ENCODE data around the gene PRCC. TPM values are rescaled to one million over a fixed set of nuclear protein-coding genes. Genes with fewer than 3 reads are reported as not detected.

PRCC gene
- total and polyA plus RNA-seq, 2 of the 8 experiments (the other 6 are each of a cell fraction or from before 2014, with no cell fraction given), result 95.2 to 115 TPM

- Histone ChIP-seq H3K9ac (replicated peaks in 1 of 4; ENCODE audit: extremely low read depth in 1 of 4, low read depth in 3 of 4, low read length in 3 of 4) (peak overlapping the region; percentile 80 to 97 (median 96)), H2BK120ac (replicated peaks; ENCODE audit: low read depth, low read length) (peak overlapping the region; percentile 41), H3K27ac (ENCODE audit: low read depth, low read length) (peak overlapping the region; percentile 85), H3K4me2 (ENCODE audit: insufficient read depth in 1 of 2, low read depth in 2 of 2, low read length in 2 of 2) (peak overlapping the region; percentile 63 to 91), H3K79me2 (ENCODE audit: control insufficient read depth in 1 of 2, insufficient read depth in 2 of 2, low read length in 2 of 2) (peaks cover 23 to 54% of the 10 kb centered on the region in 2 experiments), H4K91ac (replicated peaks; ENCODE audit: insufficient read length, low read length) (peak overlapping the region; percentile 89), H2BK15ac (ENCODE audit: low read length) (peak overlapping the region; percentile 82; the same call in 1 of the 2 replicates), H2AK5ac (ENCODE audit: low read depth, low read length) (no peak overlapping the region), H3K14ac (ENCODE audit: insufficient read length) (peak overlapping the region; percentile 35), H3K79me1 (ENCODE audit: low read depth, low read length) (peaks cover 11% of the 10 kb centered on the region), H3K4me1 (replicated peaks in 1 of 4; ENCODE audit: control insufficient read depth in 3 of 4, insufficient read depth in 4 of 4, low read length in 3 of 4) (peaks cover 24 to 36% (median 27%) of the 10 kb centered on the region in 4 experiments), H3K9me3 (ENCODE audit: insufficient read depth in 2 of 2, low read depth in 1 of 2, low read length in 1 of 2) (no peaks in the 10 kb centered on the region), H2AFZ (ENCODE audit: low read length) (peak overlapping the region; percentile 59; the same call in 1 of the 2 replicates), H2BK20ac (ENCODE audit: low read length) (no peak overlapping the region), H3K23ac (ENCODE audit: insufficient read length) (no peak overlapping the region), H4K5ac (ENCODE audit: insufficient read length, low read depth, low read length) (peak overlapping the region; percentile 85), H4K8ac (ENCODE audit: extremely low read depth, insufficient read depth, low read length) (peak overlapping the region; percentile 97), H3K56ac (replicated peaks; ENCODE audit: insufficient read length, low read depth, low read length) (peak overlapping the region; percentile 90), H3K36me3 (ENCODE audit: control insufficient read depth in 2 of 4, insufficient read depth in 4 of 4, low read length in 3 of 4) (no peaks in the 10 kb centered on the region), H3K4me3 (ENCODE audit: extremely low read depth in 1 of 4, insufficient read depth in 2 of 4, low read depth in 3 of 4, low read length in 4 of 4) (peak overlapping the region; percentile 86 to 100 (median 95)), H4K20me1 (replicated peaks in 1 of 2; ENCODE audit: control insufficient read depth in 1 of 2, insufficient read depth in 2 of 2, low read length in 2 of 2) (peaks cover 0 to 3% of the 10 kb centered on the region in 2 experiments), H3K23me2 (ENCODE audit: low read depth, low read length) (peaks cover 9% of the 10 kb centered on the region), H3K27me3 (replicated peaks in 1 of 4; ENCODE audit: control insufficient read depth in 3 of 4, extremely low read depth in 1 of 4, insufficient read depth in 3 of 4, low read length in 3 of 4) (no peaks in the 10 kb centered on the region), H2BK5ac (ENCODE audit: low read depth, low read length) (peak overlapping the region; percentile 79), H3K4ac (replicated peaks; ENCODE audit: insufficient read length, low read depth, low read length) (peak overlapping the region; percentile 79), H2BK12ac (ENCODE audit: low read depth, low read length) (peak overlapping the region; percentile 82; the same call in 1 of the 2 replicates), H3K18ac (ENCODE audit: extremely low read depth, low read length) (peak overlapping the region; percentile 86)
- WGBS, 2 experiments (ENCODE audit: extremely low coverage in 1 of 2, insufficient coverage in 1 of 2, insufficient read length in 1 of 2, insufficient replicate concordance in 2 of 2, low coverage in 1 of 2, low lambda C conversion rate in 2 of 2, missing lambda C conversion rate in 1 of 2), result 1% methylated on average over 36 of the region's 68 CpGs; no CpG with 5 or more reads in 1 of the 2 experiments
- FAIRE-seq (no peak), DNase-seq (ENCODE audit: low read depth in 1 of 2, low spot score in 2 of 2) (peak; percentile 91 to 93)
- CTCF ChIA-PET (ENCODE audit: partially characterized antibody), result interaction anchor here (0.8 to 3.2 kb wide), 15 partner anchors 9 to 124 kb away, joined by 3 to 26 read pairs (median 4); partner anchors contain the start of genes ISG20L2, METTL25B, NTRK1 and PRCC
- POLR2A ChIA-PET (ENCODE audit: partially characterized antibody), result interaction anchor here (0.9 to 8.8 kb wide), 27 partner anchors 8 to 110 kb away, joined by 3 to 121 read pairs (median 4); partner anchors contain the start of genes BCAN, ISG20L2, METTL25B and MRPL24
- TF ChIP-seq FOSL1 (IDR thresholded peaks at IDR 0.05; ENCODE audit: insufficient read depth, low read depth, low read length) (peak; percentile 65; the same call in 1 of the 2 replicates), ASH2L (IDR thresholded peaks at IDR 0.05; ENCODE audit: low read length) (peak; percentile 84), TBP (IDR thresholded peaks at IDR 0.05; ENCODE audit: low read depth, low read length) (peak; percentile 50), HDAC6 (IDR thresholded peaks at IDR 0.05; ENCODE audit: low read depth, low read length) (no peak), RXRA (IDR thresholded peaks at IDR 0.05; ENCODE audit: insufficient read depth, low read depth, low read length) (no peak), CHD2 (IDR thresholded peaks at IDR 0.05; ENCODE audit: low read length) (0 out of 2 replicates have a peak, but pooled peaks have one; percentile 13), CREB1 (IDR thresholded peaks at IDR 0.05) (peak; percentile 79), EZH2 (IDR thresholded peaks at IDR 0.05; ENCODE audit: low read depth, low read length, severe bottlenecking) (no peak), RFX5 (IDR thresholded peaks at IDR 0.05; ENCODE audit: borderline replicate concordance, low read depth, low read length) (no peak), POU5F1 (IDR thresholded peaks at IDR 0.05; ENCODE audit: low read depth, low read length) (no peak), NANOG (IDR thresholded peaks at IDR 0.05; ENCODE audit: insufficient read depth, low read depth, low read length, poor library complexity, severe bottlenecking) (peak; percentile 49), BRCA1 (IDR thresholded peaks at IDR 0.05; ENCODE audit: low read depth, low read length) (no peak)
Observed at GRCh38 chr1:156751757-156752481, 15.4 kb upstream of the PRCC start.
